Muscle layer of duodenum (tissue), 2 donors: Measurements from ENCODE around the gene CIITA.
"Not testable (repeated sequence)": the region's sequence is repeated elsewhere in the genome, so short reads cannot be mapped to it uniquely, and the experiment has no call there.

Source experiments
- H3K27ac ChIP-seq: one replicate; pipeline ENCODE4 v1.7.0; 2013; ENCODE audit warnings: mild to moderate bottlenecking, low read length
- H3K27me3 ChIP-seq: one replicate; pipeline ENCODE4 v1.7.0; 2013; ENCODE audit warnings: low read depth, mild to moderate bottlenecking, control low read depth, low read length
- H3K36me3 ChIP-seq, 2 donors: one replicate each; pipeline ENCODE4 v1.7.0; 2013; ENCODE audit warnings: low read length in 2 of 2, control low read depth in 1 of 2, mild to moderate bottlenecking in 1 of 2; ENCODE audit not compliant: insufficient read depth in 2 of 2, control insufficient read depth in 1 of 2
- H3K4me1 ChIP-seq, 2 donors: one replicate each; pipeline ENCODE4 v1.7.0; 2013; ENCODE audit warnings: low read length in 2 of 2, mild to moderate bottlenecking in 2 of 2, control low read depth in 1 of 2, moderate library complexity in 1 of 2; ENCODE audit not compliant: insufficient read depth in 2 of 2, control insufficient read depth in 1 of 2
- H3K4me3 ChIP-seq, 2 donors: one replicate each; pipeline ENCODE4 v1.7.0; 2013; ENCODE audit warnings: low read length in 2 of 2, low read depth in 1 of 2, mild to moderate bottlenecking in 1 of 2
- H3K9me3 ChIP-seq, 2 donors: one replicate each; pipeline ENCODE4 v1.7.0; 2013; ENCODE audit warnings: low read length in 2 of 2, control low read depth in 1 of 2, mild to moderate bottlenecking in 1 of 2; ENCODE audit not compliant: control insufficient read depth in 1 of 2
- donor health status: healthy.

The CIITA gene

GRCh38 chr16:10911267-10911666 lies 34.3 kb downstream of the CIITA start:
- no peak overlapping the region for H3K27ac ChIP-seq

GRCh38 chr16:10916534-10916933 lies 39.5 kb downstream of the CIITA start:
- Histone ChIP-seq H3K4me1 (no peaks in the 10 kb centered on the region), H3K9me3 (no peaks in the 10 kb centered on the region), H3K36me3 (peaks cover 0 to 7% of the 10 kb centered on the region in 2 donors), H3K27me3 (no peaks in the 10 kb centered on the region), H3K27ac (no peak overlapping the region), H3K4me3 (no peak overlapping the region)

More at GRCh38 chr16:10911267-10911666, 34.3 kb downstream of the CIITA start:
- Histone ChIP-seq H3K27me3 (no peaks in the 10 kb centered on the region), H3K4me3 (no peak overlapping the region), H3K36me3 (peaks cover 4 to 8% of the 10 kb centered on the region in 2 donors), H3K4me1 (no peaks in the 10 kb centered on the region), H3K9me3 (no peaks in the 10 kb centered on the region)

GRCh38 chr16:10918294-10919002 lies 41.4 kb downstream of the CIITA start:
- H3K36me3 ChIP-seq: peaks cover 0 to 18% of the 10 kb centered on the region in 2 donors
- no peak overlapping the region for H3K4me3 ChIP-seq
- H3K9me3 ChIP-seq: no peaks in the 10 kb centered on the region
- H3K27me3 ChIP-seq: no peaks in the 10 kb centered on the region
- peaks cover 0 to 10% of the 10 kb centered on the region in 2 donors for H3K4me1 ChIP-seq
- peak overlapping the region; percentile 33 for H3K27ac ChIP-seq

GRCh38 chr16:10919003-10919351 lies 42.0 kb downstream of the CIITA start:
- H3K9me3 ChIP-seq: no peaks in the 10 kb centered on the region
- H3K27me3 ChIP-seq: no peaks in the 10 kb centered on the region
- peaks cover 0 to 10% of the 10 kb centered on the region in 2 donors for H3K4me1 ChIP-seq
- peaks cover 0 to 22% of the 10 kb centered on the region in 2 donors for H3K36me3 ChIP-seq
- H3K27ac ChIP-seq: no peak overlapping the region
- no peak overlapping the region for H3K4me3 ChIP-seq

- H3K36me3 ChIP-seq: peaks cover 14 to 32% of the 10 kb centered on the region in 2 donors
- peaks cover 0 to 10% of the 10 kb centered on the region in 2 donors for H3K4me1 ChIP-seq
- H3K4me3 ChIP-seq: no peak overlapping the region
- H3K27me3 ChIP-seq: no peaks in the 10 kb centered on the region
- H3K27ac ChIP-seq: no peak overlapping the region
- H3K9me3 ChIP-seq: peaks cover 0 to 4% of the 10 kb centered on the region in 2 donors
These were observed 43.9 kb downstream of the CIITA start for GRCh38 chr16:10920726-10921427.

GRCh38 chr16:10921536-10922327 lies 44.7 kb downstream of the CIITA start:
- Histone ChIP-seq H3K27ac (no peak overlapping the region), H3K36me3 (peaks cover 20 to 36% of the 10 kb centered on the region in 2 donors), H3K4me3 (no peak overlapping the region), H3K4me1 (peaks cover 0 to 10% of the 10 kb centered on the region in 2 donors), H3K9me3 (peaks cover 0 to 4% of the 10 kb centered on the region in 2 donors), H3K27me3 (no peaks in the 10 kb centered on the region)

- H3K36me3 ChIP-seq: peaks cover 28 to 41% of the 10 kb centered on the region in 2 donors
- no peaks in the 10 kb centered on the region for H3K27me3 ChIP-seq
- H3K9me3 ChIP-seq: peaks cover 0 to 4% of the 10 kb centered on the region in 2 donors
- no peak overlapping the region for H3K27ac ChIP-seq
- H3K4me1 ChIP-seq: peaks cover 0 to 10% of the 10 kb centered on the region in 2 donors
- no peak overlapping the region for H3K4me3 ChIP-seq
These were observed 45.5 kb downstream of the CIITA start for GRCh38 chr16:10922328-10923145.

GRCh38 chr16:10923146-10923649 lies 46.2 kb downstream of the CIITA start:
- H3K9me3 ChIP-seq: peaks cover 0 to 4% of the 10 kb centered on the region in 2 donors
- H3K27me3 ChIP-seq: no peaks in the 10 kb centered on the region
- peaks cover 34 to 47% of the 10 kb centered on the region in 2 donors for H3K36me3 ChIP-seq
- H3K4me1 ChIP-seq: peaks cover 0 to 10% of the 10 kb centered on the region in 2 donors
- no peak overlapping the region for H3K4me3 ChIP-seq
- no peak overlapping the region for H3K27ac ChIP-seq

GRCh38 chr16:10923650-10924214 lies 46.7 kb downstream of the CIITA start:
- H3K36me3 ChIP-seq: peaks cover 39 to 48% of the 10 kb centered on the region in 2 donors

GRCh38 chr16:10925285-10925684 lies 48.3 kb downstream of the CIITA start:
- Histone ChIP-seq H3K4me1 (peaks cover 0 to 17% of the 10 kb centered on the region in 2 donors), H3K36me3 (peaks cover 45 to 48% of the 10 kb centered on the region in 2 donors)
- H3K27me3 ChIP-seq, H3K27ac ChIP-seq, H3K9me3 ChIP-seq, H3K4me3 ChIP-seq: not testable (repeated sequence)

More at GRCh38 chr16:10923650-10924214, 46.7 kb downstream of the CIITA start:
- Histone ChIP-seq H3K4me1 (peaks cover 0 to 10% of the 10 kb centered on the region in 2 donors), H3K4me3 (no peak overlapping the region), H3K27me3 (no peaks in the 10 kb centered on the region), H3K9me3 (peaks cover 0 to 4% of the 10 kb centered on the region in 2 donors), H3K27ac (no peak overlapping the region)
